ENCODE measurements around the gene TRIM47.
"Not testable (repeated sequence)": the region's sequence is repeated elsewhere in the genome, so short reads cannot be mapped to it uniquely, and the experiment has no call there.

The TRIM47 gene

GRCh38 chr17:75875940-75876189 lies 2.5 kb downstream of the TRIM47 start:
- intact Hi-C loops (cut with DNase I) = no loop called here
- peak in 11 of 42 donors; percentile 16 to 80 (median 46) for DNase-seq

GRCh38 chr17:75875182-75875939 lies 3.0 kb downstream of the TRIM47 start:
- peak in 27 of 42 donors; percentile 23 to 83 (median 52) for DNase-seq
- intact Hi-C loops (cut with DNase I) = no loop called here

GRCh38 chr17:75874323-75875181 lies 3.8 kb downstream of the TRIM47 start:
- intact Hi-C loops (cut with DNase I) = no loop called here
- no peak for DNase-seq

GRCh38 chr17:75873587-75874322 lies 4.6 kb downstream of the TRIM47 start:
- no peak for DNase-seq
- intact Hi-C loops (cut with DNase I) = no loop called here

- intact Hi-C loops (cut with DNase I) = no loop called here
Measured at GRCh38 chr17:75872434-75873351, 5.7 kb downstream of the TRIM47 start.

GRCh38 chr17:75870228-75870627 lies 8.2 kb downstream of the TRIM47 start:
- intact Hi-C loops (cut with DNase I) = not testable (repeated sequence)

More at GRCh38 chr17:75872434-75873351, 5.7 kb downstream of the TRIM47 start:
- DNase-seq = peak in 23 of 42 donors; percentile 21 to 73 (median 54)

GRCh38 chr17:75869282-75870141 lies 8.9 kb downstream of the TRIM47 start:
- DNase-seq = peak; percentile 42 to 88 (median 74)
- intact Hi-C loops (cut with DNase I) = no loop called here

More at GRCh38 chr17:75870228-75870627, 8.2 kb downstream of the TRIM47 start:
- not testable (repeated sequence) for DNase-seq

GRCh38 chr17:75868730-75869281 lies 9.6 kb downstream of the TRIM47 start:
- intact Hi-C loops (cut with DNase I) = not testable (repeated sequence)
- DNase-seq = peak in 2 of 42 donors; percentile 32 to 46

- DNase-seq; intact Hi-C loops (cut with DNase I): not testable (repeated sequence)
Measured at GRCh38 chr17:75865404-75866188, 12.8 kb downstream of the TRIM47 start.

GRCh38 chr17:75864887-75865286 lies 13.5 kb downstream of the TRIM47 start:
- DNase-seq; intact Hi-C loops (cut with DNase I): not testable (repeated sequence)

- peak in 1 of 42 donors; percentile 15 for DNase-seq
- intact Hi-C loops (cut with DNase I) = no loop called here
Measured at GRCh38 chr17:75864448-75864871, 13.9 kb downstream of the TRIM47 start.

GRCh38 chr17:75861927-75862317 lies 16.5 kb downstream of the TRIM47 start:
- intact Hi-C loops (cut with DNase I) = no loop called here
- DNase-seq = no peak

- intact Hi-C loops (cut with DNase I) = loop anchor here (5.0 kb wide), 2 partner anchors 38 to 77 kb away; partner anchors contain the start of genes TRIM65 and UNK
- not testable (repeated sequence) for DNase-seq
Measured at GRCh38 chr17:75859358-75859757, 19.0 kb downstream of the TRIM47 start.

- peak in 26 of 42 donors; percentile 23 to 77 (median 54) for DNase-seq
- intact Hi-C loops (cut with DNase I) = loop anchor here (5.0 kb wide), 2 partner anchors 41 to 74 kb away; partner anchors contain the start of genes TRIM65 and UNK
Measured at GRCh38 chr17:75856062-75856756, 22.2 kb downstream of the TRIM47 start.

GRCh38 chr17:75855310-75856061 lies 22.9 kb downstream of the TRIM47 start, which contains the start of gene WBP2:
Gene WBP2 (minus strand): TSS chr17:75855335. CDS start chr17:75855297, 38 bp downstream.
- DNase-seq = peak; percentile 95 to 100 (median 99)
- intact Hi-C loops (cut with DNase I) = loop anchor here (5.0 kb wide), 2 partner anchors 42 to 73 kb away; partner anchors contain the start of genes TRIM65 and UNK
